Mesenteric fat pad (tissue), 1 donor: ENCODE data around the gene C9orf72. TPM values are rescaled to one million over a fixed set of nuclear protein-coding genes. Genes with fewer than 3 reads are reported as not detected.
A peak's percentile ranks its signal among the peaks of the same experiment; 100 is the strongest.
"Not testable (repeated sequence)": the region's sequence is repeated elsewhere in the genome, so short reads cannot be mapped to it uniquely, and the experiment has no call there.

Experiments used
- DNase-seq: peaks from one replicate; pipeline ENCODE4 v3.0.0-alpha.2; 2020; ENCODE audit warnings: low spot score
- long read RNA-seq: library from polyadenylated mRNA; unstranded; transcript quantifications from one replicate; pipeline ENCODE4 v2.0.0, GENCODE V29; 2020
- total RNA-seq: library from RNA; stranded (reverse); fragmentation: NEBNext Ultra II Directional; extraction: Animal tissue kit (Norgen Biotek cat#: 25700); gene quantifications from one replicate; pipeline ENCODE4 v1.2.1, GENCODE V29; 2021
- donor health status: DM: yes; HTN: yes; CAD: no.

C9orf72 gene
- total RNA-seq = 24.6 TPM
- long read RNA-seq, partial matches to known transcripts = 9 of 13 reads
- long read RNA-seq, other reads (novel, unspliced or antisense) = 3 of 13 reads

- peak; percentile 95 for DNase-seq
Measured at GRCh38 chr9:27572918-27573633, at the start of gene C9orf72. Gene C9orf72, minus strand, starts transcription at chr9:27573481. Its CDS starts 6,361 bp downstream, at chr9:27567120.

GRCh38 chr9:27622693-27623340, 49.5 kb upstream of the C9orf72 start:
- DNase-seq = no peak

- no peak for DNase-seq
Measured at GRCh38 chr9:27619743-27620142, 46.5 kb upstream of the C9orf72 start.

GRCh38 chr9:27618066-27618465, 44.8 kb upstream of the C9orf72 start:
- DNase-seq = no peak

- DNase-seq = no peak
Measured at GRCh38 chr9:27614551-27614950, 41.3 kb upstream of the C9orf72 start.

- not testable (repeated sequence) for DNase-seq
Measured at GRCh38 chr9:27612036-27612435, 38.8 kb upstream of the C9orf72 start.

GRCh38 chr9:27610622-27611021, 37.3 kb upstream of the C9orf72 start:
- DNase-seq = no peak

GRCh38 chr9:27602954-27603353, 29.7 kb upstream of the C9orf72 start:
- DNase-seq = no peak

GRCh38 chr9:27602142-27602861, 29.0 kb upstream of the C9orf72 start:
- DNase-seq = no peak

- no peak for DNase-seq
Measured at GRCh38 chr9:27601396-27601795, 28.1 kb upstream of the C9orf72 start.

- DNase-seq = no peak
Measured at GRCh38 chr9:27600256-27600655, 27.0 kb upstream of the C9orf72 start.

GRCh38 chr9:27599870-27600238, 26.6 kb upstream of the C9orf72 start:
- DNase-seq = no peak

GRCh38 chr9:27599102-27599869, 26.0 kb upstream of the C9orf72 start:
- DNase-seq = no peak

GRCh38 chr9:27595733-27596132, 22.5 kb upstream of the C9orf72 start:
- DNase-seq = no peak

- DNase-seq = no peak
Measured at GRCh38 chr9:27591672-27592071, 18.4 kb upstream of the C9orf72 start.

- DNase-seq = no peak
Measured at GRCh38 chr9:27591093-27591492, 17.8 kb upstream of the C9orf72 start.

- DNase-seq = no peak
Measured at GRCh38 chr9:27590651-27591050, 17.4 kb upstream of the C9orf72 start.

- no peak for DNase-seq
Measured at GRCh38 chr9:27589462-27589861, 16.2 kb upstream of the C9orf72 start.

GRCh38 chr9:27586304-27586703, 13.0 kb upstream of the C9orf72 start:
- DNase-seq = no peak

GRCh38 chr9:27584931-27585330, 11.7 kb upstream of the C9orf72 start:
- no peak for DNase-seq

- no peak for DNase-seq
Measured at GRCh38 chr9:27582794-27583193, 9.5 kb upstream of the C9orf72 start.
